G401.6 (cell line): ENCODE results near the gene TRIM7.
"Not testable (repeated sequence)": the region's sequence is repeated elsewhere in the genome, so short reads cannot be mapped to it uniquely, and the experiment has no call there.

Experiments
- FAIRE-seq: peaks from 2 replicates; lab custom pipeline; 2012; peaks lifted over from hg19 to GRCh38; lab: Jason Lieb, UNC

Gene TRIM7

GRCh38 chr5:181233088-181233800, 28.2 kb upstream of the TRIM7 start:
- FAIRE-seq: no peak

- FAIRE-seq: no peak
Observed at GRCh38 chr5:181232593-181232992, 27.6 kb upstream of the TRIM7 start.

- no peak for FAIRE-seq
Observed at GRCh38 chr5:181231432-181231831, 26.4 kb upstream of the TRIM7 start.

GRCh38 chr5:181230551-181230950, 25.6 kb upstream of the TRIM7 start:
- FAIRE-seq: no peak

GRCh38 chr5:181229996-181230395, 25.0 kb upstream of the TRIM7 start:
- no peak for FAIRE-seq

- FAIRE-seq: no peak
Observed at GRCh38 chr5:181224390-181225229, 19.6 kb upstream of the TRIM7 start.

- no peak for FAIRE-seq
Observed at GRCh38 chr5:181223729-181224389, 18.9 kb upstream of the TRIM7 start.

GRCh38 chr5:181223058-181223728, 18.2 kb upstream of the TRIM7 start, which contains the start of gene TRIM41:
Gene TRIM41, plus strand, starts transcription at chr5:181223281. Its CDS starts 719 bp downstream, at chr5:181224000.
- peak; percentile 94 for FAIRE-seq

- FAIRE-seq: no peak
Observed at GRCh38 chr5:181222630-181223057, 17.6 kb upstream of the TRIM7 start.

- peak; percentile 96 for FAIRE-seq
Observed at GRCh38 chr5:181221792-181222629, 17.0 kb upstream of the TRIM7 start.

GRCh38 chr5:181221105-181221791, 16.3 kb upstream of the TRIM7 start:
- no peak for FAIRE-seq

- FAIRE-seq: no peak
Observed at GRCh38 chr5:181220178-181220515, 15.2 kb upstream of the TRIM7 start.

GRCh38 chr5:181219262-181220177, 14.5 kb upstream of the TRIM7 start:
- FAIRE-seq: no peak

- no peak for FAIRE-seq
Observed at GRCh38 chr5:181218795-181219124, 13.8 kb upstream of the TRIM7 start.

- FAIRE-seq: no peak
Observed at GRCh38 chr5:181217803-181218062, 12.7 kb upstream of the TRIM7 start.

- no peak for FAIRE-seq
Observed at GRCh38 chr5:181217111-181217802, 12.3 kb upstream of the TRIM7 start.

- no peak for FAIRE-seq
Observed at GRCh38 chr5:181215997-181216989, 11.3 kb upstream of the TRIM7 start.

- not testable (repeated sequence) for FAIRE-seq
Observed at GRCh38 chr5:181214249-181214648, 9.3 kb upstream of the TRIM7 start.
